Measurements from ENCODE around the gene SYNDIG1.

GRCh38 chr20:24456398-24456781 is 13.0 kb upstream of the SYNDIG1 start:
- TF ChIP-seq, protein P1, sequence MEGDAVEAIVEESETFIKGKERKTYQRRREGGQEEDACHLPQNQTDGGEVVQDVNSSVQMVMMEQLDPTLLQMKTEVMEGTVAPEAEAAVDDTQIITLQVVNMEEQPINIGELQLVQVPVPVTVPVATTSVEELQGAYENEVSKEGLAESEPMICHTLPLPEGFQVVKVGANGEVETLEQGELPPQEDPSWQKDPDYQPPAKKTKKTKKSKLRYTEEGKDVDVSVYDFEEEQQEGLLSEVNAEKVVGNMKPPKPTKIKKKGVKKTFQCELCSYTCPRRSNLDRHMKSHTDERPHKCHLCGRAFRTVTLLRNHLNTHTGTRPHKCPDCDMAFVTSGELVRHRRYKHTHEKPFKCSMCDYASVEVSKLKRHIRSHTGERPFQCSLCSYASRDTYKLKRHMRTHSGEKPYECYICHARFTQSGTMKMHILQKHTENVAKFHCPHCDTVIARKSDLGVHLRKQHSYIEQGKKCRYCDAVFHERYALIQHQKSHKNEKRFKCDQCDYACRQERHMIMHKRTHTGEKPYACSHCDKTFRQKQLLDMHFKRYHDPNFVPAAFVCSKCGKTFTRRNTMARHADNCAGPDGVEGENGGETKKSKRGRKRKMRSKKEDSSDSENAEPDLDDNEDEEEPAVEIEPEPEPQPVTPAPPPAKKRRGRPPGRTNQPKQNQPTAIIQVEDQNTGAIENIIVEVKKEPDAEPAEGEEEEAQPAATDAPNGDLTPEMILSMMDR (IDR thresholded peaks at IDR 0.05), result no peak
- no peak for TF ChIP-seq POLR2A (IDR thresholded peaks at IDR 0.05)

Data from lower leg skin (tissue), 3 donors.